Fibroblast of villous mesenchyme (primary cell): ENCODE measurements around the gene PTPRN2. TPM values are rescaled to one million over a fixed set of nuclear protein-coding genes. Genes with fewer than 3 reads are reported as not detected.

Experiments
- DNase-seq: peaks from one replicate; pipeline ENCODE4 v3.0.0-alpha.2; 2010; ENCODE audit warnings: low read depth
- H3K4me3 ChIP-seq: 2 replicates; pipeline ENCODE4 v1.5.1; 2011; ENCODE audit warnings: low read depth, mild to moderate bottlenecking, low read length
- total RNA-seq: library from RNA; depleted of rRNA; stranded (reverse); fragments of >200 nt; gene quantifications from 2 replicates; pipeline ENCODE4 v1.2.3, GENCODE V29; 2012
- TF ChIP-seq, protein P1 (sequence below): IDR thresholded peaks from 2 replicates; pipeline ENCODE4 v1.5.1; 2012; ENCODE audit warnings: low read depth, mild to moderate bottlenecking, low read length; ENCODE audit not compliant: insufficient read depth

Gene PTPRN2
- total RNA-seq, 1 donor: not detected

DNA sequence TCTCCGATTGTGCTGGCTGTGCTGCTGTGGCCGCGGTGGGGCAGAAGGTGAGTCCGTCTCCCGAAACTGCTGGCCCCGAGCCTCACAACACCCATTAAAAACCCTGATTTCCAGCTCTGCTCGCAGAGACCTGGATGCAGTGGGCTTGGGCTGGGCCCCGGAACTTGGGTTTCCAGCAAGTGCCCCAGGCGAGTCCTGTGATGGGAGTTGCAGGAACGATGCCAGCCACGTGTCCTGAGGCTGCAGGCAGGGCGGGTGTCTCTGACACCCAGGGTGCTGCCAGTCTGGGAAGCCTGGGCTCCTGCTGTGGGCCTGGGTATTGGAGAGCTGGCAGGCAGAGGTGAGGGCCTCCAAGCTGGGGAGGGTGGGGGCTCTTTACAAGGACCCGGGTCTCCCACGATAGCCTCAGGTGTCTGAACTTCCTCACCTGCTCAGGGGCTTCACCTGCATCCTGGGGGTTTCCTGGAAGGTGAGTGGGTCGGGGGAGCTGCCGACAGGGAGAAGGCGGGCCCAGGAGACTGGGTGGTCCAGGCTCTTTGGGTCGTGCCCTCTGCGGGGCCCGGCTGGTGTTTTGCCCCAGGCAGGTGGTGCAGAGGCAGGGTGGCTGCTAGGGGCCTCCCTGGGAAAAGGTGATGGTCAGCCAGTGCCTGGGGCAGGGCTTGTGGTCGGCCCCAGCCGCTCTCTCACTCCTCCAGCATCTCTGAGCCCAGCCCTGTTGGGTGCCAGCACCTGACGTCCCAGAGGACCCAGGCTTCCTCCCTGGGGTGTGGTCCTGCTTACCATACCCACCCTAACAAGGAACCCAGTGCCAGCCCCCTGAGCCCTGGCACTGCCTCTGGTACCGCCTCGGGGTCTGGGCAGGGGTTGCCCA lies 1070.5 kb downstream of the PTPRN2 start:
- no peak for DNase-seq
- TF ChIP-seq, protein P1, sequence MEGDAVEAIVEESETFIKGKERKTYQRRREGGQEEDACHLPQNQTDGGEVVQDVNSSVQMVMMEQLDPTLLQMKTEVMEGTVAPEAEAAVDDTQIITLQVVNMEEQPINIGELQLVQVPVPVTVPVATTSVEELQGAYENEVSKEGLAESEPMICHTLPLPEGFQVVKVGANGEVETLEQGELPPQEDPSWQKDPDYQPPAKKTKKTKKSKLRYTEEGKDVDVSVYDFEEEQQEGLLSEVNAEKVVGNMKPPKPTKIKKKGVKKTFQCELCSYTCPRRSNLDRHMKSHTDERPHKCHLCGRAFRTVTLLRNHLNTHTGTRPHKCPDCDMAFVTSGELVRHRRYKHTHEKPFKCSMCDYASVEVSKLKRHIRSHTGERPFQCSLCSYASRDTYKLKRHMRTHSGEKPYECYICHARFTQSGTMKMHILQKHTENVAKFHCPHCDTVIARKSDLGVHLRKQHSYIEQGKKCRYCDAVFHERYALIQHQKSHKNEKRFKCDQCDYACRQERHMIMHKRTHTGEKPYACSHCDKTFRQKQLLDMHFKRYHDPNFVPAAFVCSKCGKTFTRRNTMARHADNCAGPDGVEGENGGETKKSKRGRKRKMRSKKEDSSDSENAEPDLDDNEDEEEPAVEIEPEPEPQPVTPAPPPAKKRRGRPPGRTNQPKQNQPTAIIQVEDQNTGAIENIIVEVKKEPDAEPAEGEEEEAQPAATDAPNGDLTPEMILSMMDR: no peak
- no peak overlapping the region for H3K4me3 ChIP-seq

DNA sequence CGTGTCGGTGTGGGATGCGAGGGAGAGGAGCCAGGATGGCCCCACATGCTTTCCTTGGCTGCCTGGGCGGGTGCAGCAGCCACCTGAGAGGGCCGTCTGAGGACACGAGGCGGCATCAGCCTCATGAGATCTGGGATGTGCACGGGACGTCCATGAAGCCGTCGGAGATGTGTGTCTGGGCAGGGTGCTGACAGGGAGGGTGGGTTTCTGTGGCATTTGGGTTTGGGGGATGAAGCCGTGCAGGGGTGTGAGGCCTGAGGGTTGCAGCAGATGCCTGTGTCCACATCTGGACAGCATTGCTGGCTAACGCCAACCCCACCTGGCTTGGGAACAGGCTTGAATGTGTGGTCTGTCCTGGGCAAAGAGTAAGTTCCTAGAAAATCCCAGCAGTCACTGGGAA lies 1071.3 kb downstream of the PTPRN2 start:
- TF ChIP-seq, protein P1: no peak
- DNase-seq: no peak
- no peak overlapping the region for H3K4me3 ChIP-seq

GRCh38 chr7:157515342-157516041 lies 1072.1 kb downstream of the PTPRN2 start:
- no peak for DNase-seq
- no peak overlapping the region for H3K4me3 ChIP-seq
- TF ChIP-seq, protein P1: no peak

- no peak overlapping the region for H3K4me3 ChIP-seq
- DNase-seq: no peak
- TF ChIP-seq, protein P1: no peak
Measured at GRCh38 chr7:157514746-157515145, 1072.9 kb downstream of the PTPRN2 start.

GRCh38 chr7:157514306-157514705 lies 1073.3 kb downstream of the PTPRN2 start:
- no peak overlapping the region for H3K4me3 ChIP-seq
- TF ChIP-seq, protein P1: no peak
- no peak for DNase-seq

DNA sequence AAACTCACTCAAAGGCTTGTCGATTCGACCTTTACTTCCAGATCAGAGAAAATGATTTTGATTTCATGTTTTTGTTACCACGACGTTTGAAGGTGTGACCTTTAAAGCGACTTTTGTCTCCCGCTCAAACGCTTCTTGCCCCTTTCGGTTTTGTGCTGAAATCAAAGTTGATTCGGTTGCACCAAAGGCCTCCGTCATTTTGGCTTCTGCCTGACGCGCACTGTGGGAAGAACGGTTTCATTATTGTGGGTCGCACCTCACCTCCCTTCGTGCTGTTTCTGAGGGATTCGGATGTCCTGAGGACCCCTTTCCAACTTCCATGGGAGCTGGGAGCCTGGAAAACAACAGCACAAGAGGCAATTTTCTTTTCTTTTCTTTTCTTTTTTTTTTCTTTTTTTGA lies 1073.9 kb downstream of the PTPRN2 start:
- no peak for DNase-seq
- H3K4me3 ChIP-seq: no peak overlapping the region
- TF ChIP-seq, protein P1: no peak
